ENCODE data around the gene UTP15.

The UTP15 gene

GRCh38 chr5:73596705-73597328 is 31.3 kb downstream of the UTP15 start:
- H3K27ac Mint-ChIP-seq = no peak overlapping the region

DNA sequence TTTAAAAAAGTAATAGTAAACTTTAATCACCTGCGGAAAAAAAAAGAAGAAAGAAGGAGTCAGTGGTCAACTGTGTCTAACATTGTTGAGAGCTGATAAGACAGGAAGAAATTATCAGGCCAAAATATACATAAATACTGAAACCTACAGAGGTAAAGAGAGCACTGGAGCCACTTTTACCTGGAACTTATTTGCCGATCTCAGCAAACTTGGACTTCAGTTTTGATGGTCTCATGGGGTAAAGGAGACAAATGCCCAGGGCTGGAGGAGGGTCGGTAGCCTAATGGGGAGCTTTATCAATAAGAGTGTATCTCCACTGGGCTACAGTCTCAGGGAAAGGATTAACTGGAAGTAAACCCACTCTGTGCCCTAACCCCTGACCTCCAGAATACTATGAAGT is 33.8 kb downstream of the UTP15 start:
- no peaks in the 10 kb centered on the region for H3K36me3 Mint-ChIP-seq (ENCODE audit: low read depth)
- DNase-seq = no peak
- H3K9me3 Mint-ChIP-seq = no peaks in the 10 kb centered on the region
- H3K27ac Mint-ChIP-seq = no peak overlapping the region
- no peaks in the 10 kb centered on the region for H3K4me1 Mint-ChIP-seq (ENCODE audit: low read depth)
- H3K4me3 Mint-ChIP-seq = no peak overlapping the region
- H3K27me3 Mint-ChIP-seq = peaks cover 20% of the 10 kb centered on the region

More at GRCh38 chr5:73596705-73597328, 31.3 kb downstream of the UTP15 start:
- no peaks in the 10 kb centered on the region for H3K4me1 Mint-ChIP-seq (ENCODE audit: low read depth)
- H3K27me3 Mint-ChIP-seq = peaks cover 18% of the 10 kb centered on the region
- H3K36me3 Mint-ChIP-seq (ENCODE audit: low read depth) = no peaks in the 10 kb centered on the region
- no peak for DNase-seq
- H3K9me3 Mint-ChIP-seq = no peaks in the 10 kb centered on the region
- no peak overlapping the region for H3K4me3 Mint-ChIP-seq

DNA sequence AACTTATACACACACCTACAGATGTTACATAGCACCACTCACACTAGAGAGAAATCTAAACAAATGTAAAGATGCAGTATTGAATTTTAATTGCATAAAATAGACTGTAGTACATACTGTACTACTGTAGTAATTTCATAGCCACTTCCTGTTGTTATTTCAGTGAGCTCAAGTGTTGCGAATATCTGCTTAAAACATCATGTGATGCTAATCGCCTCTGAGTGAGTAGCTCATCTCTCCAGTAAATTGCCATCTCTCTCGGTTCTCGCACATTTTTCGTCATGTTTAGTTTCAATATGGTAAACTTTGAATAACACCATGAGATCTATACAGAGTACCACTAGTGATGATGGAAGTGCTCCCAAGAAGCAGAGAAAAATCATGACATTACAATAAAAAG is 38.5 kb downstream of the UTP15 start:
- Mint-ChIP-seq H3K27ac (no peak overlapping the region), H3K4me3 (no peak overlapping the region), H3K9me3 (no peaks in the 10 kb centered on the region), H3K27me3 (peaks cover 9% of the 10 kb centered on the region), H3K36me3 (ENCODE audit: low read depth) (no peaks in the 10 kb centered on the region), H3K4me1 (ENCODE audit: low read depth) (no peaks in the 10 kb centered on the region)
- no peak for DNase-seq

GRCh38 chr5:73605223-73606087 is 39.9 kb downstream of the UTP15 start:
- no peak overlapping the region for H3K4me3 Mint-ChIP-seq
- peaks cover 9% of the 10 kb centered on the region for H3K27me3 Mint-ChIP-seq
- H3K27ac Mint-ChIP-seq = no peak overlapping the region
- no peak for DNase-seq
- H3K4me1 Mint-ChIP-seq (ENCODE audit: low read depth) = no peaks in the 10 kb centered on the region
- H3K36me3 Mint-ChIP-seq (ENCODE audit: low read depth) = no peaks in the 10 kb centered on the region
- no peaks in the 10 kb centered on the region for H3K9me3 Mint-ChIP-seq

DNA sequence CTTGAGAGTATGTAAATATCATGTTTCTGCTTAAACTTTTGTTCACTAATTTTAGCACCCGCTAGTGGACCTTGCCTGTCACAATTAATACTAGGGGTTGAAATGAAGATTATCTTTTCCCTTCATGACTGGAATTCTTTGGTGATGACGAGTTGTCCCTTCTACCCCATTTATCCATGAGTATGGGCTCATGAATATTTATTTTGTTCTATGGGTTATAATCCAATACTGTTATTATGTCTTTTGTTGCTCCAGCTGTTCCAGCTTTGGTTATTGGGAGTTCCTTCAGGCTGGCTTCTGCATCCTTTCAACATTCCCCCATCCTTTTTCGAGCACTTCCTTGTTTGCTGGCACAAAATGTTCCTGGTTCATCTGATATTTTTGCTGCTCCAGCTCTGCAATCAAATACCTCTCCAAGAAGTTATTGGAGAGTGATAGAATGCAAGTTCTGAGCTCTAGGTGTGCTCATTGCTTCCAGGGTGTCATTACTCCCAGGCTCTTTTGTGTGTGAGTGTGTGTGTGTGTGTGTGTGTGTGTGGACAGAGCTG is 40.7 kb downstream of the UTP15 start:
- no peaks in the 10 kb centered on the region for H3K36me3 Mint-ChIP-seq (ENCODE audit: low read depth)
- H3K27me3 Mint-ChIP-seq = peaks cover 17% of the 10 kb centered on the region
- H3K27ac Mint-ChIP-seq = no peak overlapping the region
- H3K4me1 Mint-ChIP-seq (ENCODE audit: low read depth) = no peaks in the 10 kb centered on the region
- DNase-seq = no peak
- no peaks in the 10 kb centered on the region for H3K9me3 Mint-ChIP-seq
- no peak overlapping the region for H3K4me3 Mint-ChIP-seq

GRCh38 chr5:73607228-73607627 is 41.7 kb downstream of the UTP15 start:
- H3K4me3 Mint-ChIP-seq = no peak overlapping the region
- no peak overlapping the region for H3K27ac Mint-ChIP-seq
- H3K4me1 Mint-ChIP-seq (ENCODE audit: low read depth) = no peaks in the 10 kb centered on the region
- no peaks in the 10 kb centered on the region for H3K36me3 Mint-ChIP-seq (ENCODE audit: low read depth)
- H3K9me3 Mint-ChIP-seq = no peaks in the 10 kb centered on the region
- DNase-seq = no peak
- H3K27me3 Mint-ChIP-seq = peaks cover 24% of the 10 kb centered on the region

DNA sequence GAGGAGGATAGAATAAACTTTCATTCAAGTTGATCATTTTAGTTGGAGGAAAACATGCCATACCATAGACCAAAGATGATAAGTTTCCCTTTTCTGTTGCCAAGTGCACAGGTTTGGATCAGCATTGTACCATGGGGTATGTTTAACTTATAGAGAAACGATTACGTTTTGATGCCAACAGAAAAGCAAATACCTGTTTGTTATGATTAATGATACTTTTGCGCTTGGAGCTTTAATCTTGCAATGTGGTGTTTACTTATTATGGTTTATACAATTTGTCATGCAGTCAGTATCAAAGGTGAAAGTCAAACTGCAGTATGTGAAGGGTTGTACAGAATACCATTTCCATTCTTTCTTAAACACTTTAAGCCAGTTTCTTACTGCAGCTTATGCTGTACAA is 47.3 kb downstream of the UTP15 start:
- no peak overlapping the region for H3K4me3 Mint-ChIP-seq
- no peaks in the 10 kb centered on the region for H3K9me3 Mint-ChIP-seq
- H3K4me1 Mint-ChIP-seq (ENCODE audit: low read depth) = no peaks in the 10 kb centered on the region
- H3K27ac Mint-ChIP-seq = no peak overlapping the region
- peaks cover 27% of the 10 kb centered on the region for H3K27me3 Mint-ChIP-seq
- H3K36me3 Mint-ChIP-seq (ENCODE audit: low read depth) = no peaks in the 10 kb centered on the region
- no peak for DNase-seq

GRCh38 chr5:73615085-73615484 is 49.5 kb downstream of the UTP15 start:
- Mint-ChIP-seq H3K4me3 (no peak overlapping the region), H3K27ac (no peak overlapping the region), H3K36me3 (ENCODE audit: low read depth) (no peaks in the 10 kb centered on the region), H3K4me1 (ENCODE audit: low read depth) (no peaks in the 10 kb centered on the region), H3K9me3 (no peaks in the 10 kb centered on the region), H3K27me3 (peaks cover 29% of the 10 kb centered on the region)
- DNase-seq = no peak

DNA sequence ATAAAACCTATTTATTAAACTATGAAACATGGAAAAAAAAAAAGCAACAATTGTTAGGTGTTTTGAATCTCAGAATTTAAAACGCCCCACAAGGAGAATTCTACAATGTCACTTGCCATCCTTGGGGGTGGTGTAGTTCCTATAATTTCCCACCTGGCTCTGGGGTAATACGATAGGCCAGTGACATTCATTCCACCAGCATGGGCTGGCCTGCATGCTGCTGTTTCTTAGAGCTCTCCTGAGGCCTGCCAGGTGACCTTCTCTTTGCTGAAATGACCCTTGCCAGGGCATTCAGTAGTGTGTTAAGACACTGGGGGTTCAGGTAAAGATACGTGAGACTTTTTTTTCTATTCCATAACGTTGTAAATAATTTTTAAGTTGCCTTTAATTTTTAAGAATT is 50.4 kb downstream of the UTP15 start:
- Mint-ChIP-seq H3K9me3 (no peaks in the 10 kb centered on the region), H3K36me3 (ENCODE audit: low read depth) (no peaks in the 10 kb centered on the region), H3K4me3 (no peak overlapping the region), H3K4me1 (ENCODE audit: low read depth) (no peaks in the 10 kb centered on the region), H3K27me3 (peaks cover 21% of the 10 kb centered on the region), H3K27ac (no peak overlapping the region)
- no peak for DNase-seq

- Mint-ChIP-seq H3K9me3 (no peaks in the 10 kb centered on the region), H3K4me3 (no peak overlapping the region), H3K36me3 (ENCODE audit: low read depth) (no peaks in the 10 kb centered on the region), H3K4me1 (ENCODE audit: low read depth) (no peaks in the 10 kb centered on the region), H3K27ac (no peak overlapping the region), H3K27me3 (peaks cover 21% of the 10 kb centered on the region)
- no peak for DNase-seq
Observed at GRCh38 chr5:73617510-73618279, 52.2 kb downstream of the UTP15 start.

GRCh38 chr5:73619606-73620333 is 54.2 kb downstream of the UTP15 start:
- Mint-ChIP-seq H3K9me3 (no peaks in the 10 kb centered on the region), H3K4me1 (ENCODE audit: low read depth) (no peaks in the 10 kb centered on the region), H3K27me3 (peaks cover 32% of the 10 kb centered on the region), H3K4me3 (no peak overlapping the region), H3K27ac (no peak overlapping the region), H3K36me3 (ENCODE audit: low read depth) (no peaks in the 10 kb centered on the region)
- DNase-seq = no peak

DNA sequence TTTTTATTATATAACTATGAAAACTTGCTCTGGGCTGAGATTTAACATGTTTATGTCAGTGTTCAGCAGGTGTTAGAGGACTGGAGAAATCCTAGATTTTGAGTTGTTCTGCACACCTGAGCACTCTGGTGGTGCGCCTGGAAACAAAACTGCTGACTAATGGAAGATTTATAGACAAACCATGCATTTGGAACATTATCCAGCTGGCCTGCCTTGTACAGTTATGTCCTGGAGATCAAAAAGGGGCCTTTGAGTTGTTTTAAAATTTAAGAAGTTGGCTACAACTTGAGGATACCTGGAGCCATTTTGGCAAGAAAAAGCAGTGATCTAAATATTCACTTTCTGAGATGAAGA is 54.8 kb downstream of the UTP15 start:
- H3K9me3 Mint-ChIP-seq = no peaks in the 10 kb centered on the region

DNA sequence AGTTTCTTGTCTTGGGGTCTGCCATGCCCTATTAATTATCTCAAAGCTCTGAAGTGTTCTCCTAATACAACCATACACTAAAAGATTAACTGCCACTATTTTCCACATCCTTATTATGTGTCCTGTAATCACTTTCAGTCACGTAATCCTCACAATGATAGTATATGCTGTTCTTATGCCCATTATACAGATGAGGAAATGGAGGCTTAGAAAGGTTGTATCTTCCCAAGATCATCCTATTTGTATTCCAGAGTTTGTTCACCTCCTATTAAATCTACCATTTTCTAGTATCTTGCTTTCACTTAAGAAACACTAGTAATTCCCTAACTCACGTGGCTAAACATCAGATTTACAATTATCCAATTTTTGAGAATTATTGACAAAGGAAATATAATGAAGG is 57.5 kb downstream of the UTP15 start:
- no peaks in the 10 kb centered on the region for H3K9me3 Mint-ChIP-seq
- H3K36me3 Mint-ChIP-seq (ENCODE audit: low read depth) = no peaks in the 10 kb centered on the region
- H3K4me1 Mint-ChIP-seq (ENCODE audit: low read depth) = peaks cover 3% of the 10 kb centered on the region
- no peak overlapping the region for H3K27ac Mint-ChIP-seq
- H3K4me3 Mint-ChIP-seq = no peak overlapping the region
- DNase-seq = no peak
- peaks cover 57% of the 10 kb centered on the region for H3K27me3 Mint-ChIP-seq

More for the DNA sequence above, 54.8 kb downstream of the UTP15 start:
- no peak for DNase-seq
- peaks cover 37% of the 10 kb centered on the region for H3K27me3 Mint-ChIP-seq
- no peaks in the 10 kb centered on the region for H3K36me3 Mint-ChIP-seq (ENCODE audit: low read depth)
- no peak overlapping the region for H3K27ac Mint-ChIP-seq
- H3K4me1 Mint-ChIP-seq (ENCODE audit: low read depth) = peaks cover 1% of the 10 kb centered on the region
- no peak overlapping the region for H3K4me3 Mint-ChIP-seq

DNA sequence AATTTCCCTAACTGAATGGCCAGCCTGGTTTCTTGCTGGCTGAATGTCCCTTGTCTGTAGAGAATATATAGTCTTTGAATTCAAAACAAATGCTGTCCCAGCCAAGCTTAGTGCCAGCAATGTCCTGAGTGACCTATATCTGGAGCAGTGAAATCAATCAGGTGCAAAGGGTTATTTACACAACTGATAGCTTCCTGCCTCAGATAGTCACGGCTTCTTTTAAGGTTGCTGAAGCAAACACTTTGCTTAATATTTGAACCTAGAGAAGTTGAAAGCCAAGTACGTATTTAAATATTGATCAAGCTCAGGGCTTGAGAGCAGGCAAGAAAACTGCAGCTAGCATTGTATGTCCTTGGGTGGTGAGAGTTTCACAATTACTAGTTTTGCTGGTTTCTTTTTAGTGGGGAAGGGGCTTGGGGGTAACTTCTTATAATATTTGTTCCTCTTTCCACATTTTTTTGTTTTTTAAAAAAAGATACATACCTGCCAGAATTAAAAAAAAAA is 58.4 kb downstream of the UTP15 start:
- no peaks in the 10 kb centered on the region for H3K9me3 Mint-ChIP-seq
- peaks cover 65% of the 10 kb centered on the region for H3K27me3 Mint-ChIP-seq
- H3K27ac Mint-ChIP-seq = no peak overlapping the region
- no peak for DNase-seq
- H3K4me3 Mint-ChIP-seq = no peak overlapping the region
- peaks cover 3% of the 10 kb centered on the region for H3K4me1 Mint-ChIP-seq (ENCODE audit: low read depth)
- H3K36me3 Mint-ChIP-seq (ENCODE audit: low read depth) = no peaks in the 10 kb centered on the region

All from activated T-cell treated with anti-CD3 and anti-CD28 coated beads, Interleukin-2, amount 50 U/mL, for 24 hours (primary cell).